ENCODE measurements around the gene CCNI.
"Not testable (repeated sequence)": the region's sequence is repeated elsewhere in the genome, so short reads cannot be mapped to it uniquely, and the experiment has no call there.

Gene CCNI, protein sequence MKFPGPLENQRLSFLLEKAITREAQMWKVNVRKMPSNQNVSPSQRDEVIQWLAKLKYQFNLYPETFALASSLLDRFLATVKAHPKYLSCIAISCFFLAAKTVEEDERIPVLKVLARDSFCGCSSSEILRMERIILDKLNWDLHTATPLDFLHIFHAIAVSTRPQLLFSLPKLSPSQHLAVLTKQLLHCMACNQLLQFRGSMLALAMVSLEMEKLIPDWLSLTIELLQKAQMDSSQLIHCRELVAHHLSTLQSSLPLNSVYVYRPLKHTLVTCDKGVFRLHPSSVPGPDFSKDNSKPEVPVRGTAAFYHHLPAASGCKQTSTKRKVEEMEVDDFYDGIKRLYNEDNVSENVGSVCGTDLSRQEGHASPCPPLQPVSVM

DNA sequence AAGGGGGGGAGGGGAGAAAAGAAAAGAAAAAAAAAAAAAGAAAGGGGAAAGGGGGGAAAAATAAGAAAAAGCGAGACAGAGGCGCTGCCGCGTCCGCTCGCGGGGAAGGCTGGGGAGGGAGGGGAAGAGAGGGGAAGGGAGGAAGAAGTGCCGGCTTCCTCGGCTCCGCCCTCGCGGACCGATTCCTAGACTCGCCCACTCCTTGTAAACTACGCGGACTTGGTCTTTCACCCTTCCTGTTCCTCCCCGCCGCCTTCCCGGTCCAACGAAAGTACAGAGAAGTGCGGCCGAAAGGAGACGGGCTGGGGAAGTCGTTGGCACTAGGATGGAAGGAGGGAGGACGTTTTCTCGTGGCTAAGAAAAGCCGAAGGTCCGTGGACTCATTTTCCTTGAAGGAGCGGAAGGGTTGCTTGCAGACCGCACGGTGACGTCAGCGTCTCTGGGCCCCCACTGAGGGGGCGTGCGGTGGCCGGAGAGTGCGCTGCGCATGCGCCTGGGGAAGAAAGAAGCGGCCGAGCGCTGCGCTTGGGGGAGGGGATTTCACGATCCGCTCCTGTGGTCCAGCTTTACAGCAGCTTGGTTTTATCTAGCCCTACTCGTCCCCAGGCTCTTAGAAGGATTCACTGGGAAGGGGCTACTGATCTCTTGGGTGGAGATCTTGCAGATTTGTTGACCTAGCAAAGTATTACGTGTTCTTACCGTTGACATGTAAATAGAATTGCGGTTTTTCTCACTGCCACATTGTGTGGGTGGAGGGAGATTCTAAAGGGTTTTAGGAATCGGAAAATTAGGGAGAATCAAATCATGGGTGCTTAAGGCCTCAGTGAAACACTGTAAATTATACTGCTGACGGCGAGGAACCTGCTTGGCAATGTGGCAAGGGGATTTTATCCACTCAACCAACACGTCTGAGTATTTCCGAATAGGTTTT lies at the start of gene CCNI:
CCNI (minus strand) TSS at position 121 of the 931 bp plus-strand sequence. CDS start 9,627 bp downstream, outside the sequence.
- peak; percentile 83 for DNase-seq

DNA sequence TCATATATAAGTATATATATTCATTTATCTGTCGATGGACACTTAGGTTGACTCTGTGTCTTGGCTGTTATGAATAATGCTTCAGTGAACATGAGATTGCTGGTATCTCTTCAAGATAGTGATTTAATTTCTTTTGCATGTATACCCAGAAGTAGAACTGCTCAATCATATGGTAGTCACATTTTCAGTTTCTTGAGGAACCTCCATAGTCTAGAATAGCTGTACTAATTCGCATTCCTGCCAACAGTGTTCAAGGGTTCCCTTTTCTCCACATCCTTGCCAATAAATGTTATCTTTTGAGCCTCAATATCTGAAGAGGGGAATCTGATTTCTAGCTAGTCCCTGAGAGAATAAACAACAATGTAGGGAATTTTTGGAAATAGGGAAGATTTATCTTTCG lies 48.8 kb upstream of the CCNI start:
- DNase-seq = no peak

DNA sequence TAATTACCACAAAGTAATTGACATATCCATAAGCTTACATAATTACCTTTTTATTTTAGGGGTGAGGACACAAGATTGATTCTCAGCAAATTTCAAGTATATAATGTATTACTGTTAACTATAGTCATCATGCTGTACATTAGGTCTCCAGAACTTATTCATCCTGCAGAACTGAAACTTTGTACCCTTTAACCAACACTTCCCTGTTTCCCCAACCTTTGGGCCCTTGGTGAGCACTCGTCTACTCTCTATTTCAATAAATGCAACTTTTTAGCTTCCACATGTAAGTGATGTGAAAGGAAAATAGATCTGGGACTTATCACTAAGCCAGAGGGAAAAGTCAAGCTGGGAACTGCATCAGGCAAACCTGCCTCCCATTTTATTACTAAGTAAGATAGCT lies 47.6 kb upstream of the CCNI start:
- DNase-seq = no peak

DNA sequence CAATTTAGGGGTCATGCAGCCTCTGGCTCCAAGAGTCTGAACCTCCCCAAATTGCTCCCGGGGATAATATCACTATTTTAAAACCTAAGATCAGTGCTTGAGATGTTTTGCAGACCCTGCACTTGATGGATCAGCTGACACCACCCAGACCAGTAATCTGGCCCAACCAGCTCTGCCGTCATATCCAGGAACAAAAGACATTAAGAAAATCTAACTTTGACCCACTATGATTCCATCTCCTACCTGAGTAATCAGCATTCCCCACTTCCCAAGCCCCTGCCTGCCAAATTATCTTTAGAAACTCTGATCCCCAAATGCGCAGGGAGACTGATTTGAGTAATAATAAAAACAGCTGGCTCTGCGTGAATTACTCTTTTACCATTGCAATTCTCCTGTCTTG lies 46.9 kb upstream of the CCNI start:
- DNase-seq = no peak

DNA sequence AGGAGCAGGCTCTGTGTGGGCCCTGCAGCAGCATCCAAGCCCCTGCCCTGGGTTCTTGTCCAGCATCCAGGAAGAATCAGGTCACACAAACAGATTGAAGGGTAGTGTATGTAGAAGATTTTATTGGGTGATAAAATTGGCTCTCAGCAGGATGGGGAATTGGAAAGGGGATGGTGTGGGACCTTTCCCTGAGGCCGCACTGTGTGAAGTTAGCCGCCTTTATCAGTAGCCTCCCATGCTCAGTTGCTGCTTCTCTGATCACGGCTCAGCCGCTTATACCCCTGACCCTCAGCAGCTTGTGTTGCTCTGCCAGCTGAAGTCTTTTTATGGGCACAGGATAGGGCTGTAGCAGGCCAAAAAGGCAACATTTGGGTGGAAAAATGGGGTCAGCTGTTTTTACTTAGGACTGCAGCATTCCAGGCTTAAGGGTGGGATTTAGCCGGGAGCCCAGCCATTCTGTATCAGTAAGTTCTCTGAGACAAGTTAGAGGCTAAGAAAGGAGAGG lies 46.0 kb upstream of the CCNI start:
- DNase-seq = no peak

DNA sequence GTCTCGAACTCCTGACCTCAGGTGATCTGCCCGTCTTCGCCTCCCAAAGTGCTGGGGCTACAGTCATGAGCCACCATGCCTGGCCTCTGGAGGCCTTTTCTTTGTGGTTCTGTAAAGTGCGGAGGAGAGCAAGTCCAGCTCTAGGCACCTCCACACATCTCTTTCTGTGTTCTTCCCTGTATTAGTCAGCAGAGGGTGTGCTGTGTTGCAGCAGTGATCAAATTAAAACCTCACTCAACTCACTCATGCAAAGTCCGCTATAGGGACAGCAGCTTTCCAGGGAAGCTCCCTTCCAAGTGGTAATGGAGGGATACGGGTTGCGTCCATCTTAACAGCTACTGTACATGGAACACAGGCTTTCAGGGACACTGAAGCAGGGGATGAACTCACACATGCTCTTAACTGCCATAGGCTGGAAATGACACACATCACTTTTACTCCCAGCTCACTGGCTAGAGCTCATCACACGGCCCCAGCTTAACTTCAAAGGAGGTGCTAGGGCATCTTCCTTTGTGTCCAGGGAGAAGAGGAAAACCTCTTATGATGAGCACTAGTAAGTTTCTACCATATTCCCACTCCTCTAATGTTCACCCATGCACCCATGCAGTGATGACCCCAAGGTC lies 45.2 kb upstream of the CCNI start:
- DNase-seq = no peak

DNA sequence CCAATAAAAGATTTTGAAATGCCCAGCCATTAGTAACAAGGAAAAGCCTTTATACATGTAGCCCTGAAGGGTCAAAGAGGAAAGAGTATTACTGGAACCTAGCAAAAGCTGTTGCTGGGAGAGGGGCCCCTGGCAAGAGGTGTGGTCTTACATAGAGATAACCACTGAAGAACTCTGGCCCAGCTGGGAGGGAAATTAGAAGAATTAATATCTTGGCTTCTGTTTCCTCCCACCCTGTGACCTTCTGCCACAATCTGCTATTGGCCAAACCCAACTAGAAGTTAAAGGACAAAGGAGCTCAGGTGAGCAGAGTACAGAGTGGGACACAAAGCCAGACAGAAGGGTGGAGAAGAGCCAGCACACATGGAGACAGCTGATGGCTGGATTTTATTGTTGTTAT lies 41.9 kb upstream of the CCNI start:
- DNase-seq = no peak

DNA sequence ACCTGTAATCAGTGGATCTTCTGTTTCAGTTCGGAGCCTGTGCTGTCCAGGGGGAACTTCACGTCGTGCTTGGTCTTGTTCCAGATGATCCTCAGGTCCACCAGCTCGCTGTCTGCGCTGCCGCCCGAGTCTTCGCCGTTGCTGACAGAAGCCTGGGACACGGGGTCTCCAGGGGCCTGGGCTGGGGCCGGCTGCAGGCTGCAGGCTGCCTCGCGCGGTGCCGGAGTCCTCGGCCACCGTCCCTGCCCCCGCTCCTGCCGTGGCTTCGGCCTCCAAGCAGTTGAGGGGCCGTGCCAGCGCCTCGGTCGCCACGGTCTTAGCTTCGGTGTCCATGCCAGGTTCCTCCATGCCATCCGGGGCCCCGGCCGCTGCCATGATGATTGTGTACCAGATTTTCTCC lies 37.3 kb upstream of the CCNI start:
- DNase-seq = no peak

DNA sequence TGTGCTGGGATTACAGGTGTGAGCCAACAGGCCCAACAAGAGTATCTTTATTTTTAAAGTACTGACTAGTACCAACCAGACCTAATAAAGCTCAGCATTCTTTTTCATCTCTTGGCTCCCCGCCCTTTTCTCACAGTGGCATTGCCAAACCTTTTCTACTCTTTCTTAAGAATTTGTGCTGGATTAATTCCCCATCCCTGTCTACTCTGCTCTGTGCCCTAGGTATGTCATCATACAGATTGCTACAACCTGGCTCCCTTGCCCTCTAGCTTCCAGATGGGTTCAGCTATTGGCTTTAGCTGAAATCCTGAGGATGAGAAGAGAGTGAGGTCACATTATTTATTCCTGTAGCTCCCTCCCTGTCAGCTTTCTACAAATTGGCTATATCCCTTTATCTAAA lies 34.9 kb upstream of the CCNI start:
- DNase-seq = no peak

DNA sequence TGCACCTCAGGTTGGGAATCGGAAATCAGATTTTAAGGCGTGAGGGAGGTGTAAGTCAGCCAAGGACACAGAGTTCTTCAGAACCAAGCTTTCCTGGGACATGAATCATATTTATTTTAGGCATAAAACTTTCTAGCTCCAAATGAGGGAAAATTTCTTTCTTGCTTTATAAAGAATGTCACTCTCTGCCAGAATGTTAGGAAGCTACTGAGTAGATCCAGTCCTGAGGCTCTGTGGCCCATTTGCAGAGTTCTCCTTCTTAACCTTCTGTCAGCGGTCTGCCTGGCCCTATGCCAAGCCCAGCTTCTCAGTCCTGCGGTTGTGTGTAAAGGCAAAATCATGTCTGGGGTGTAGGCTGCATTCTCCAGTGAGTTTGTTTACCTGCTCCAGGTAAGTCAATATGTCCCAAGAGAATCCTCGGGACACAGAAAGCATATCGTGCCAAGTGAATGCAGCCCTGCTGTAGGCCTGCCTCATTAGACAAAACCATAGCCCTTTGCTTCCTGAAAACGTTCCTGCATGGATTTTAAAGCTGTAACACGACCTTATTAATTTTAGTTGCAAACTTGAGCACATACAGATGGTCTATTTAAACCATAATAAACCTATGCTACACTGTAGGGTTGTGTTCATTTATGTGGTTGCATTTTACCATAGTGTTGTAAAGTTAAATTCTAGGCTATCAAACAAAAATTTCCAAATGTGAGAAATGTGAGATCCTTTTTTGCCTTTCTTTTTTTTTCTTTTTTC lies 29.2 kb upstream of the CCNI start:
- no peak for DNase-seq

DNA sequence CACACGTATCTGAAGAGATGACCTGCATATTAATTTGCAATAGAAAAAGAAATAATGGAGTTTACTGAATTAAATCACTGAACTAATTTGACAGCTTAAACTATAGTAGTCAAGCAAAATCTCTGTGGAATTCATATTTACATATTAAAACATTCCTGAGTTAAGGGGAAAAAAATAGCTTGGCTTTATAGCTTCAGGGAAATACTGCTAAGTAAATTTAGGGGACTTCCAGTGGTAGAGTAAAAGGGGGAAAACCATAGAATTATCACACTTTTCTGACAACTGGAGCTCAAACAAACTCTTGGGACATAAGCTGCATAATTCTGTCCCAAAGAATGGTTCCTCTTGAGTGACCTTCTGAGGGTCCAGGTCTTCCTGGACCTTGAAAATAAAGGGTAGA lies 28.6 kb upstream of the CCNI start:
- DNase-seq = no peak

DNA sequence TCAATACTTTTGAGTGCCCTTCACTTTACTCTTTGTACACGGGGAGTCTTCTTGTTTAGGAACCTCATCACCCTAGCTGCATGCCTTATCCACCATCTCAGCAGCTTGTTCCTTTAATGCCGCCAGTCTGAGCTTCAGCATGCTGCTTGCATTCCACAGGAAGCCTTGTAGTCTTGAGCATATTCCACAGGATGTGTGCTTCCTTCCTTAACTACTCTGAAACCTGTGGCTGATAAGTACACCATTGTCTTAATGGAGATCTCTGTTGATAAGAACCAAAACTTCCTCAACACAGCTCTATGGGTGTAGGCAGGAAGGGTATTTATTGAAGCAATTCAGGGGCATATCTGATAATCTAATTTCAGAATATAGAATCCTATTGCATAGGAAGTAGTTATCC lies 24.4 kb upstream of the CCNI start:
- no peak for DNase-seq

DNA sequence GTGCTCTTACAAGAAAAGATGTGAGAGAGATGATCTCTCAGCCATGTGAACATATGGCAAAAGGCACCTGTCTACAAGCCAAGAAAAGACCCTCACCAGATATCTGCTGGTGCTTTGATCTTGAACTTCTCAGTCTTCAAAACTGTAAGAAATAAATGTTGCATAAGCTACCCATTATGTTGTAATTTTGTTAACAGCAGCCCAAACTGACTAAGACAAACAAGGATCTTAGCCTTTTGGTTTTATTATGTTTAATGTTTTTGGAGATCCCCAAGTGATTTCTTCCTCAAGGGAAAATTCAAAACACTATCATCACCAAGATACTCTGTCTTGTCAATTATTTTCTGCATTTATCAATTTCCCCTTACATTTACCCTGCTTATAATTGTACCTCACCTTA lies 21.8 kb upstream of the CCNI start:
- no peak for DNase-seq

DNA sequence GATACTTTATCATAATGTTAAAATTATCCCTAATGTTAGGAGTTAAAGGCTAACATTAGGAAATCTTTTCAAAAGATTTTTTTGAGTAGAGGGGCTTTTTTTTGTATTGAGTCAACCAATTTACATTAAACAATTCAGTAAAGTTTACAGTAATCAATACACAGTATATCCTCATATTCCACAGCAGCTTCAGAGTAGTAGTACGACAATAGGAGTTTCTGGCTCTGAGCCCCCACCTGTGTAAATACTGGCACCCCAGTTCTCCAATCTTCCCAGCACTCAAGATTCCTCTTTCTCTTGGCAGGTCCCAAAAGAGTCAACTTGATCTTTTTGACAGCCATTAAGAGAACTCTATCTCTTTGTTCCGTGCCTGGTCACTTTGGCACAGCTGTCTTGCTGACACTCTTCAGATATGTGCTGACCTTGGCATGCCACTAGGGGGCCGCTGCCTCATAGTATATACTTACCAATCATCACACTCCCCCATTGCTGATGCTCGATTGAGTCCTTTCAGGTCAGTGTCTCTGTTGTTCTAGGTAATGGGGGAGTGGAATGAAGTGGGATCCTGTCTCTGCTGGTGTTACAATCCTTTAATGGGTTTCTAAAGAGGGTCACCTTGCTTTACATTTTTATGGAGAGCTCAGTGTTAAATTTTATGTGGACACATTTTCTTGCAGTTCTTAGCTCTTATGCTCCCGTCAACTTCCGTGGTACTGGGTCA lies 19.5 kb upstream of the CCNI start:
- peak; percentile 16 for DNase-seq

DNA sequence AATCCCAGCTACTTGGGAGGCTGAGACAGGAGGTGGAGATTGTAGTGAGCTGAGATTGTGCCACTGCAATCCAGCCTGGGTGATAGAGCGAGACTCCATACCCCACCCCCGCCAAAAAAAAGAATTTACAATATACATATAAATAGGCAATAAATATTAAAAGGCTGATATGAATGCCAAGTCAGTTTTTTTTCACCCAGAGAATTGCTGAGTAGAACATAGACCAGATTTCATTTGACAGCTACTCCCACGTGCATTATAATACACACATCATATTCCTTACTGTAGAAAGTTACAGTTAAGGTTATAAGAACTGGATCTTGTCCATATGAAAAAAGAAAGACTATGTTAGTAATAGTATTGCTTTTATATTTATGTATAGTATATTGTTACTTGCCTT lies 18.7 kb upstream of the CCNI start:
- DNase-seq = peak; percentile 25

DNA sequence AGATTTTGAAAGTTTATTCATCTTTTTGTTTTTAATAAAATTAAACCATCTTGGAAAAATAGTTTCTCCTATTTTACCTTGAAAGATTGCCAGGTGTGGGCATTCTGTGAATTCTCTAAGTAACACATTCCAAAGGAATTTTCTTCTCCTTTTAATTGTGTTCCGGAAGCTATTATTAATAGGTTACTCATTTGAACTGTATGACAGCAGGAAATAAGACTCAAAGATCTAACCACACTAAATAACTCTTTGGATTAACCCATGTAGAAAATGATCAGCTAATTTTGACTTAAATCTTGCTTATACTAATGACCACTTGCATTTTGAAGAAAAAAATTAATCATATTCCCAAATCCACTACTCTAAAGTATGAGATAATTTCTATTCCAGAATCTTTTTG lies 17.6 kb upstream of the CCNI start:
- peak; percentile 28 for DNase-seq

DNA sequence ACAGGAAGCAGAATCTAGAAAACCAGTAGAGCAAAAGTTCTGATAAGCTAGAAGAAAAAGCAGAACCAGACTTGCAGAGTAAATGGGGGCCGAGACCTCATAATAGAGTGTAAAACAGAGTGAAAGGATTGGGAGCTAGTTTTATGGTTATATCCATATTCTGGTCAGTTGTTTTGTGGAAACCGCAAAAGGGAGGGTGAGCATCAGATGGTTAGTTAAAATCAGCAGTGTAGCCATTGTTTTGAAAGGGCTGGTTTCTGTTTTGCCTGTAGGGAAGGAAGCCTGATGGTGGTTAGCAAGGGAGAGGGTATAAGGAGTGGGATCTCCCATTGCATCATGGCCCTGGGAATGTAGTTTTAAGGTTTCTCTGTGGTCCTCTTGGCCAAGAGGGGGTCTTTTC lies 17.2 kb upstream of the CCNI start:
- DNase-seq = peak; percentile 72

DNA sequence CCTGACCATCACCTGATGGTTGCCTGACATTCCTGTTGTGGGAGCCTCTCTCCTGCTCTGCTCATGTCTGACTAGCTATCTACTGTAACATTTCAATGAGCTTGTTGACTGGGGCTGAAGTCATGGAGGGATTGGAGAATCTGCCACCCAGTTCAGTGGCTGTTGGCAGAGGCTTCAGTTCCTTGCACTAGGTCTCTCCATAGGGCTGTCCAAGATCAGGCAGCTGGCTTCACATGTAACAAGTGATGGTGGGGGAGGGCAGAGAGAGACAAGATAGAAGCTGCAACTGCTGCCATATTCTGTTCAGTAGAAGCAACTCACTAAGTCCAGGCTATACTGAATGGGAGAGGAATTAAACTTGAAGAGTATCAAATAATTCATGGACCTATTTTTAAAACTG lies 14.1 kb upstream of the CCNI start:
- DNase-seq = no peak

DNA sequence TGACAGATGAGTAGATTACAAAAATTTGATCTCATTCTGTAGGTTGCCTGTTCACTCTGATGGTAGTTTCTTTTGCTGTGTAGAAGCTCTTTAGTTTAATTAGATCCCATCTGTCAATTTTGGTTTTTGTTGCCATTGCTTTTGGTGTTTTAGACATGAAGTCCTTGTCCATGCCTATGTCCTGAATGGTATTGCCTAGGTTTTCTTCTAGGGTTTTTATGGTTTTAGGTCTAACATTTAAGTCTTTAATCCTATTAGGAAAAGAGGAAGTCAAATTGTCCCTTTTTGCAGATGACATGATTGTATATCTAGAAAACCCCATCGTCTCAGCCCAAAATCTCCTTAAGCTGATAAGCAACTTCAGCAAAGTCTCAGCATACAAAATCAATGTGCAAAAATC lies 11.2 kb upstream of the CCNI start:
- DNase-seq = not testable (repeated sequence)

DNA sequence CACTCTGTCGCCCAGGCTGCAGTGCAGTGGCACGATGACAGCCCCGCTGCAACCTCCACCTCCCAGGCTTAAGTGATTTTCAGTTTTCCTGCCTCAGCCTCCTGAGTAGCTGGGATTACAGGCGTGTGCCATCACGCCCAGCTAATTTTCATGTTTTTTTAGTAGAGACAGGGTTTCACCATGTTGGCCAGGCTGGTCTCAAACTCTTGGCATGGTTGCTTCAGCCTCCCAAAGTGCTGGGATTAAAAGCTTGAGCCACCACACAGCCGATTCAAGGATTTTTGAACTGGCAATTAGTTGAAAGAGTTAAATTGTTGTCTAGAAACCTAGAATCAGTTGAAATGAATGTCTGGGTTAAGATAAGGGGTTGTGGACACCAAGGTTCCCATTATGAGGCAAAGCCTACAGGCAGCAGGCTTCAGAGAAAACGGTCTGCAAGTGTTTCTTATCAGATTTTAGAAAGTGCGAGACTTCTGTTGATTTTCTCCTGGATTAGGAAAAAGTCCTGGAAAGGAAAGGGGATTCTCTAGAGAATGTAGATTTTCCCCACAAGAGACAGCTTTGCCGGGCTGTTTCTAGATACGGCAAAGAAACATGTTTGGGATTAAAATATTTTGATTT lies 8.3 kb upstream of the CCNI start:
- no peak for DNase-seq

DNA sequence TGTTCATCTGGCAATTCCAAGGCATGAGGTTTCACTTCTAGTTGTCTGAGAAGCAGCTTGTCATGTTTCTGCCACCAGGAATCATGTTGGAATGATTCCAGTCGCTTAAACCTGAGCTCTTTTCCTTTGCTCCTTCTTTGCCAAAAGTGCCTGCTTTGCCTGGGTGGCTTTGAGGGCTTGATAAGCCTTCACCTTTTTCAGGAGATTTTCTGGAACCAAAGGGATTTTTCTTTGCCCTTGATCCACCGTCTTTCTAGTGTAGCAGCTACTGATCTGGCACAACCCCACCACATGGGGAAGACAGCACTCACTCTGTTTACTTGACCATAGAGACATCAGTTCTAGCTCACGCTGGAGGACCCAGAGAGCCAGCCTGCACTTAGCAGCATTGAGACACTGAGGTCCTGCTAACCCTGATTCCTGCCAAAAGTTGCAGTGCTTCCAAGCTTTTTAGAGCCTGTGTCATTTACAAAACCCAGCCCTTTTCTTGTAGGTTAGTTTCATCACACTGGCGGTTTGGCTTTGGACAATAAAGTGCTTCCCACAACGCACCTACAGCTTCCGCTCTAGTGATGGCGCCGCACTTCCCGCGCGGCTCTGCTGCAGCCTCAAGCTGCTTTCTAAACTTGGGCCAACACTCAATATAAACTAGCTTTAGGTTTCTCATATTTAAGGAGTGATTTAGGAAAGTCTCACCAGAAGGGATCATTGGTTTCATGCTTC lies 7.3 kb upstream of the CCNI start:
- no peak for DNase-seq
